Fibroblast of lung (primary cell): ENCODE data around the gene STMP1. TPM values are rescaled to one million over a fixed set of nuclear protein-coding genes. Genes with fewer than 3 reads are reported as not detected.

Experiments used
- DNase-seq, 2 donors: peaks; one replicate each; pipeline versions ENCODE4 v3.0.0 to v3.0.0-alpha.2; 2010; ENCODE audit warnings: low read depth in 2 of 2
- H2AFZ ChIP-seq: 2 replicates; pipeline ENCODE4 v1.5.1; 2012; ENCODE audit warnings: low read length, control low read depth, inconsistent platforms
- H3K27ac ChIP-seq: 2 replicates; pipeline ENCODE4 v1.5.1; 2011; ENCODE audit warnings: low read length, control low read depth; ENCODE audit not compliant: insufficient read depth
- H3K27me3 ChIP-seq: 2 replicates; pipeline ENCODE4 v1.5.1; 2011; ENCODE audit warnings: mild to moderate bottlenecking, low read length; ENCODE audit not compliant: control insufficient read depth, insufficient read depth
- H3K36me3 ChIP-seq: 2 replicates; pipeline ENCODE4 v1.5.1; 2011; ENCODE audit warnings: low read length; ENCODE audit not compliant: control insufficient read depth, insufficient read depth
- H3K4me1 ChIP-seq: 2 replicates; pipeline ENCODE4 v1.5.1; 2011; ENCODE audit warnings: low read length; ENCODE audit not compliant: control insufficient read depth, insufficient read depth; ENCODE audit errors: extremely low read depth
- H3K4me2 ChIP-seq: 2 replicates; pipeline ENCODE4 v1.5.1; 2011; ENCODE audit warnings: low read length, control low read depth; ENCODE audit not compliant: insufficient read depth; ENCODE audit errors: extremely low read depth
- H3K4me3 ChIP-seq, 4 experiments: fragments of 200-600 bp in 1 of 4; sonication (generic) in 1 of 4; replicated peaks in 1 of 4; 2 replicates each; pipeline ENCODE4 v1.5.1; 2011 to 2016; ENCODE audit warnings: low read length in 4 of 4, low read depth in 3 of 4, mild to moderate bottlenecking in 3 of 4, control low read depth in 2 of 4, inconsistent platforms in 1 of 4, mixed read lengths in 1 of 4; ENCODE audit not compliant: insufficient read depth in 1 of 4; ENCODE audit errors: control extremely low read depth in 1 of 4
- H3K79me2 ChIP-seq: 2 replicates; pipeline ENCODE4 v1.5.1; 2012; ENCODE audit warnings: mild to moderate bottlenecking, low read length, inconsistent platforms; ENCODE audit not compliant: control insufficient read depth, insufficient read depth
- H3K9ac ChIP-seq: 2 replicates; pipeline ENCODE4 v1.5.1; 2011; ENCODE audit warnings: mild to moderate bottlenecking, low read length, control low read depth; ENCODE audit not compliant: insufficient read depth
- H3K9me3 ChIP-seq: 2 replicates; pipeline ENCODE4 v1.5.1; 2012; ENCODE audit warnings: low read depth, low read length; ENCODE audit not compliant: control insufficient read depth, insufficient read depth
- H4K20me1 ChIP-seq: 2 replicates; pipeline ENCODE4 v1.5.1; 2011; ENCODE audit warnings: low read length; ENCODE audit not compliant: control insufficient read depth, insufficient read depth; ENCODE audit errors: extremely low read depth
- CTCF ChIP-seq, 2 donors: IDR thresholded peaks in 1 of 2; conservative IDR thresholded peaks in 1 of 2; 1 replicate in 1 of 2; 2 replicates in 1 of 2; pipeline ENCODE4 v1.5.1; 2011 to 2012; ENCODE audit warnings: low read length in 2 of 2, control low read depth in 1 of 2, inconsistent platforms in 1 of 2, low read depth in 1 of 2, mild to moderate bottlenecking in 1 of 2
- EZH2 ChIP-seq: IDR thresholded peaks from 2 replicates; pipeline ENCODE4 v1.5.1; 2012; ENCODE audit warnings: low read length, control low read depth, mild to moderate bottlenecking; ENCODE audit errors: missing control alignments
- polyA plus RNA-seq, 2 donors: library from polyadenylated mRNA; depleted of rRNA in 1 of 2; stranded (reverse) in 1 of 2; unstranded in 1 of 2; fragments of >200 nt; gene quantifications; 2 replicates each; pipeline ENCODE4 v1.2.1, GENCODE V29; 2011 to 2012; ENCODE audit warnings: missing spikeins in 1 of 2
- total RNA-seq: library from RNA; depleted of rRNA; stranded (reverse); fragments of >200 nt; gene quantifications from 2 replicates; pipeline ENCODE4 v1.2.1, GENCODE V29; 2014

Gene STMP1
- total and polyA plus RNA-seq, 2 donors (not counting 1 experiment from before 2014, with no cell fraction given) = 16.7 to 50.6 TPM

GRCh38 chr7:135704698-135705097 lies 42.4 kb downstream of the STMP1 start:
- no peak for TF ChIP-seq CTCF (conservative IDR thresholded peaks at IDR 0.05 in 1 of 2, IDR thresholded peaks at IDR 0.05 in 1 of 2; ENCODE audit: low read depth in 1 of 2, low read length in 2 of 2)
- no peak for TF ChIP-seq EZH2
- H3K79me2 ChIP-seq = no peaks in the 10 kb centered on the region
- H3K27ac ChIP-seq = no peak overlapping the region
- H3K4me3 ChIP-seq = no peak overlapping the region
- DNase-seq = no peak
- H3K27me3 ChIP-seq = no peaks in the 10 kb centered on the region
- no peak overlapping the region for H3K9ac ChIP-seq
- H3K4me2 ChIP-seq = no peak overlapping the region
- no peaks in the 10 kb centered on the region for H3K4me1 ChIP-seq
- no peaks in the 10 kb centered on the region for H4K20me1 ChIP-seq
- no peaks in the 10 kb centered on the region for H3K9me3 ChIP-seq
- H3K36me3 ChIP-seq = no peaks in the 10 kb centered on the region
- no peak overlapping the region for H2AFZ ChIP-seq

GRCh38 chr7:135706038-135706742 lies 43.9 kb downstream of the STMP1 start:
- Histone ChIP-seq H3K79me2 (no peaks in the 10 kb centered on the region), H3K9me3 (no peaks in the 10 kb centered on the region), H3K27me3 (no peaks in the 10 kb centered on the region), H3K36me3 (no peaks in the 10 kb centered on the region), H3K27ac (no peak overlapping the region), H3K4me3 (no peak overlapping the region), H3K4me2 (no peak overlapping the region), H4K20me1 (no peaks in the 10 kb centered on the region), H3K4me1 (no peaks in the 10 kb centered on the region), H3K9ac (no peak overlapping the region), H2AFZ (no peak overlapping the region)
- TF ChIP-seq CTCF (conservative IDR thresholded peaks at IDR 0.05 in 1 of 2, IDR thresholded peaks at IDR 0.05 in 1 of 2; ENCODE audit: low read depth in 1 of 2, low read length in 2 of 2) (no peak), EZH2 (no peak)
- peak in 1 of 2 donors; percentile 14 for DNase-seq

GRCh38 chr7:135706858-135707569 lies 44.7 kb downstream of the STMP1 start:
- H3K4me3 ChIP-seq = no peak overlapping the region
- no peak overlapping the region for H3K9ac ChIP-seq
- H3K9me3 ChIP-seq = no peaks in the 10 kb centered on the region
- no peaks in the 10 kb centered on the region for H3K4me1 ChIP-seq
- H3K27ac ChIP-seq = no peak overlapping the region
- TF ChIP-seq EZH2 (no peak), CTCF (conservative IDR thresholded peaks at IDR 0.05 in 1 of 2, IDR thresholded peaks at IDR 0.05 in 1 of 2; ENCODE audit: low read depth in 1 of 2, low read length in 2 of 2) (no peak)
- no peaks in the 10 kb centered on the region for H4K20me1 ChIP-seq
- H3K79me2 ChIP-seq = no peaks in the 10 kb centered on the region
- H2AFZ ChIP-seq = no peak overlapping the region
- no peaks in the 10 kb centered on the region for H3K36me3 ChIP-seq
- peak in 1 of 2 donors; percentile 66 for DNase-seq
- no peak overlapping the region for H3K4me2 ChIP-seq
- no peaks in the 10 kb centered on the region for H3K27me3 ChIP-seq
